PC-9 (cell line): ENCODE results near the gene CTCF. TPM values are rescaled to one million over a fixed set of nuclear protein-coding genes. Genes with fewer than 3 reads are reported as not detected.

Experiments
- BruUV-seq: library from RNA; stranded (reverse); fragments of 400-500 nt; replicated peaks from 2 replicates; lab custom pipeline; 2021; lab: Mats Ljungman, UMichigan
- CTCF ChIA-PET: fragments of 300-600 bp; sonication (Branson Sonifier 250); formaldehyde crosslinking; loops from one replicate; lab custom pipeline; 2022; ENCODE audit warnings: antibody characterized with exemption; lab: Charles Lee
- POLR2A ChIA-PET: fragments of 300-600 bp; sonication (Branson Sonifier 250); formaldehyde crosslinking; loops from one replicate; lab custom pipeline; 2022; ENCODE audit warnings: antibody characterized with exemption; ENCODE audit not compliant: unreplicated experiment; lab: Charles Lee
- DNase-seq, 2 experiments: peaks; one replicate each; pipeline versions ENCODE4 v3.0.0 to v3.0.0-alpha.2; 2015 to 2022; ENCODE audit warnings: mixed read lengths in 1 of 2
- H2AFZ ChIP-seq: fragments of 200-600 bp; sonication (generic); 2 replicates; pipeline ENCODE4 v1.8.1; 2017; ENCODE audit warnings: antibody characterized with exemption
- H3F3A ChIP-seq: fragments of 200-600 bp; sonication (generic); 2 replicates; pipeline ENCODE4 v1.8.1; 2017; ENCODE audit warnings: antibody characterized with exemption, mild to moderate bottlenecking, low read depth; ENCODE audit not compliant: insufficient read depth
- H3K27ac ChIP-seq: fragments of 200-600 bp; sonication (generic); 2 replicates; pipeline ENCODE4 v1.6.1; 2016; ENCODE audit warnings: mixed run types
- H3K27me3 ChIP-seq: fragments of 200-600 bp; sonication (generic); 2 replicates; pipeline ENCODE4 v1.6.1; 2016; ENCODE audit warnings: low read depth, mixed run types; ENCODE audit not compliant: insufficient read depth
- H3K36me3 ChIP-seq: fragments of 200-600 bp; sonication (generic); 2 replicates; pipeline ENCODE4 v1.6.1; 2016; ENCODE audit warnings: low read depth, mixed run types
- H3K4me1 ChIP-seq: fragments of 200-600 bp; sonication (generic); replicated peaks from 2 replicates; pipeline ENCODE4 v1.6.1; 2016; ENCODE audit warnings: mixed run types; ENCODE audit not compliant: insufficient read depth
- H3K4me2 ChIP-seq: fragments of 200-600 bp; sonication (generic); 2 replicates; pipeline ENCODE4 v1.6.1; 2017; ENCODE audit warnings: mixed run types
- H3K4me3 ChIP-seq: fragments of 200-600 bp; sonication (generic); 2 replicates; pipeline ENCODE4 v1.6.1; 2016; ENCODE audit warnings: mixed run types
- H3K79me2 ChIP-seq: fragments of 200-600 bp; sonication (generic); 2 replicates; pipeline ENCODE4 v1.6.1; 2017; ENCODE audit warnings: low read depth, mixed run types
- H3K9me2 ChIP-seq: fragments of 200-600 bp; sonication (generic); 2 replicates; pipeline ENCODE4 v1.8.1; 2017; ENCODE audit warnings: mild to moderate bottlenecking; ENCODE audit not compliant: insufficient read depth
- H3K9me3 ChIP-seq: fragments of 200-600 bp; sonication (generic); 2 replicates; pipeline ENCODE4 v1.8.1; 2016; ENCODE audit warnings: low read depth; ENCODE audit not compliant: insufficient read depth
- H4K20me1 ChIP-seq: fragments of 200-600 bp; sonication (generic); 2 replicates; pipeline ENCODE4 v1.8.1; 2017; ENCODE audit not compliant: insufficient read depth
- CTCF ChIP-seq: fragments of 200-600 bp; sonication (generic); conservative IDR thresholded peaks from 2 replicates; pipeline ENCODE4 v1.6.1; 2017; ENCODE audit warnings: mixed run types, antibody characterized with exemption, mild to moderate bottlenecking, moderate library complexity
- EZH2 ChIP-seq: fragments of 200-600 bp; sonication (generic); IDR thresholded peaks from 2 replicates; pipeline ENCODE4 v1.8.0; 2017; ENCODE audit warnings: antibody characterized with exemption, low read depth
- intact Hi-C: fragments of 100-400 bp; cut with micrococcal nuclease; formaldehyde crosslinking; loops from one replicate; pipeline ENCODE4 v1.10.0; 2022; ENCODE audit not compliant: unreplicated experiment
- total RNA-seq: library from RNA; stranded (reverse); gene quantifications from 2 replicates; pipeline ENCODE4 v1.2.3, GENCODE V29; 2021

Gene CTCF
- total RNA-seq, 1 experiment from 2014 or later = 39.0 TPM

GRCh38 chr16:67571981-67572431 lies 9.7 kb downstream of the CTCF start:
- peaks cover 8% of the 10 kb centered on the region for H4K20me1 ChIP-seq
- no peaks in the 10 kb centered on the region for H3K9me2 ChIP-seq
- peaks cover 24% of the 10 kb centered on the region for H3K36me3 ChIP-seq
- peaks cover 15% of the 10 kb centered on the region; the same call in 1 of the 2 replicates for H3F3A ChIP-seq
- H3K27me3 ChIP-seq = no peaks in the 10 kb centered on the region
- H3K27ac ChIP-seq = peak overlapping the region; percentile 33; the same call in 1 of the 2 replicates
- H3K4me2 ChIP-seq = no peak overlapping the region
- peaks cover 83% of the 10 kb centered on the region for H3K79me2 ChIP-seq
- intact Hi-C loops = no loop called here
- ChIA-PET CTCF (interaction anchor here (0.6 kb wide), 1 partner anchor 40 kb away, joined by 6 read pairs; no protein-coding TSS in a partner anchor), POLR2A (no interaction called here)
- H2AFZ ChIP-seq = no peak overlapping the region
- H3K9me3 ChIP-seq = no peaks in the 10 kb centered on the region
- no peak for TF ChIP-seq CTCF
- TF ChIP-seq EZH2 = no peak
- no peak for DNase-seq
- no peak overlapping the region for H3K4me3 ChIP-seq
- H3K4me1 ChIP-seq = no peaks in the 10 kb centered on the region
- BruUV-seq = no TSS peak

- CTCF ChIA-PET = no interaction called here
- POLR2A ChIA-PET = interaction anchor here (0.6 kb wide), 1 partner anchor 356 kb away, joined by 3 read pairs; no protein-coding TSS in a partner anchor
- TF ChIP-seq CTCF = no peak
- no peak for TF ChIP-seq EZH2
- Histone ChIP-seq H2AFZ (no peak overlapping the region), H3K79me2 (peaks cover 66% of the 10 kb centered on the region), H3K36me3 (0 out of 2 replicates have a peak, but pooled peaks cover 3% of the 10 kb centered on the region), H3K27me3 (no peaks in the 10 kb centered on the region), H3K4me1 (no peaks in the 10 kb centered on the region), H3F3A (peaks cover 19% of the 10 kb centered on the region; the same call in 1 of the 2 replicates), H3K9me2 (no peaks in the 10 kb centered on the region), H3K4me3 (no peak overlapping the region), H4K20me1 (peaks cover 14% of the 10 kb centered on the region), H3K27ac (no peak overlapping the region), H3K4me2 (no peak overlapping the region), H3K9me3 (no peaks in the 10 kb centered on the region)
- no peak for DNase-seq
- intact Hi-C loops = no loop called here
- no TSS peak for BruUV-seq
These were observed 17.4 kb downstream of the CTCF start for GRCh38 chr16:67579686-67580085.

GRCh38 chr16:67580202-67580601 lies 17.9 kb downstream of the CTCF start:
- Histone ChIP-seq H3K36me3 (no peaks in the 10 kb centered on the region), H3F3A (peaks cover 19% of the 10 kb centered on the region; the same call in 1 of the 2 replicates), H3K4me1 (no peaks in the 10 kb centered on the region), H4K20me1 (peaks cover 19% of the 10 kb centered on the region), H3K79me2 (peaks cover 65% of the 10 kb centered on the region), H3K9me3 (no peaks in the 10 kb centered on the region), H3K27me3 (no peaks in the 10 kb centered on the region), H3K4me3 (no peak overlapping the region), H2AFZ (no peak overlapping the region), H3K9me2 (no peaks in the 10 kb centered on the region), H3K27ac (no peak overlapping the region), H3K4me2 (no peak overlapping the region)
- DNase-seq = no peak
- BruUV-seq = no TSS peak
- TF ChIP-seq EZH2 = no peak
- TF ChIP-seq CTCF = no peak
- CTCF ChIA-PET = no interaction called here
- POLR2A ChIA-PET = interaction anchor here (0.6 kb wide), 1 partner anchor 355 kb away, joined by 3 read pairs; no protein-coding TSS in a partner anchor
- intact Hi-C loops = no loop called here
